HEK293T (cell line): ENCODE data around the gene SLC25A31.

ENCODE experiments used
- CTCF ChIA-PET: fragments of 350-600 bp; formaldehyde crosslinking; extraction: SDS; loops from one replicate; lab custom pipeline; 2021; ENCODE audit warnings: antibody characterized with exemption, inconsistent platforms; lab: Yijun Ruan, JAX
- POLR2A ChIA-PET: fragments of 350-600 bp; formaldehyde crosslinking; extraction: SDS; loops from one replicate; lab custom pipeline; 2020; ENCODE audit warnings: antibody characterized with exemption, inconsistent platforms; lab: Yijun Ruan, JAX
- DNase-seq: peaks from one replicate; pipeline ENCODE4 v3.0.0; 2012; ENCODE audit warnings: mixed read lengths; ENCODE audit errors: extremely low spot score
- ARNT ChIP-seq: fragments of 450-650 bp; IDR thresholded peaks from 2 replicates; pipeline ENCODE4 v1.6.1; 2017; ENCODE audit warnings: mild to moderate bottlenecking
- BHLHE40 ChIP-seq: fragments of 450-650 bp; IDR thresholded peaks from 2 replicates; pipeline ENCODE4 v1.6.1; 2016; ENCODE audit warnings: mild to moderate bottlenecking, moderate library complexity, borderline replicate concordance
- CTBP1 ChIP-seq: fragments of 450-650 bp; IDR thresholded peaks from 2 replicates; pipeline ENCODE4 v1.6.1; 2016; ENCODE audit warnings: borderline replicate concordance
- ELF4 ChIP-seq: fragments of 450-650 bp; IDR thresholded peaks from 2 replicates; pipeline ENCODE4 v1.6.1; 2017; ENCODE audit warnings: antibody characterized with exemption
- FOXA1 ChIP-seq: fragments of 450-650 bp; IDR thresholded peaks from 2 replicates; pipeline ENCODE4 v1.6.1; 2016; ENCODE audit warnings: mild to moderate bottlenecking
- FOXK2 ChIP-seq: fragments of 450-650 bp; IDR thresholded peaks from 2 replicates; pipeline ENCODE4 v1.6.1; 2016; ENCODE audit warnings: mild to moderate bottlenecking
- FOXM1 ChIP-seq: fragments of 450-650 bp; IDR thresholded peaks from 2 replicates; pipeline ENCODE4 v1.6.1; 2017; ENCODE audit warnings: mild to moderate bottlenecking, borderline replicate concordance
- HDGF ChIP-seq: fragments of 450-650 bp; IDR thresholded peaks from 2 replicates; pipeline ENCODE4 v1.6.1; 2017; ENCODE audit warnings: antibody characterized with exemption, borderline replicate concordance
- L3MBTL2 ChIP-seq: fragments of 450-650 bp; conservative IDR thresholded peaks from 2 replicates; pipeline ENCODE4 v1.6.1; 2016; ENCODE audit warnings: mild to moderate bottlenecking
- LEF1 ChIP-seq: fragments of 450-650 bp; IDR thresholded peaks from 2 replicates; pipeline ENCODE4 v1.6.1; 2017; ENCODE audit warnings: mild to moderate bottlenecking, borderline replicate concordance
- NFRKB ChIP-seq: fragments of 450-650 bp; IDR thresholded peaks from 2 replicates; pipeline ENCODE4 v1.6.1; 2016; ENCODE audit warnings: mild to moderate bottlenecking, moderate library complexity
- PKNOX1 ChIP-seq: fragments of 450-650 bp; IDR thresholded peaks from 2 replicates; pipeline ENCODE4 v1.6.1; 2016
- SP1 ChIP-seq: fragments of 450-650 bp; IDR thresholded peaks from 2 replicates; pipeline ENCODE4 v1.6.1; 2017
- SUZ12 ChIP-seq: fragments of 450-650 bp; IDR thresholded peaks from 2 replicates; pipeline ENCODE4 v1.6.1; 2016; ENCODE audit warnings: mild to moderate bottlenecking
- TARDBP ChIP-seq: fragments of 450-650 bp; IDR thresholded peaks from 2 replicates; pipeline ENCODE4 v1.6.1; 2016
- ZNF384 ChIP-seq: fragments of 450-650 bp; IDR thresholded peaks from 2 replicates; pipeline ENCODE4 v1.6.1; 2016

The SLC25A31 gene

GRCh38 chr4:127788517-127788916 lies 58.3 kb downstream of the SLC25A31 start:
- ChIA-PET POLR2A (no interaction called here), CTCF (interaction anchor here (0.9 kb wide), 1 partner anchor 10 kb away, joined by 3 read pairs; no protein-coding TSS in a partner anchor)
- peak; percentile 10 for DNase-seq
- no peak for TF ChIP-seq SP1
- no peak for TF ChIP-seq HDGF
- no peak for TF ChIP-seq L3MBTL2
- TF ChIP-seq LEF1 = no peak
- TF ChIP-seq SUZ12 = no peak
- no peak for TF ChIP-seq BHLHE40
- no peak for TF ChIP-seq FOXK2
- no peak for TF ChIP-seq FOXM1
- no peak for TF ChIP-seq CTBP1
- TF ChIP-seq FOXA1 = no peak
- no peak for TF ChIP-seq ZNF384
- TF ChIP-seq PKNOX1 = no peak
- no peak for TF ChIP-seq ELF4
- TF ChIP-seq NFRKB = no peak
- TF ChIP-seq ARNT = no peak

DNA sequence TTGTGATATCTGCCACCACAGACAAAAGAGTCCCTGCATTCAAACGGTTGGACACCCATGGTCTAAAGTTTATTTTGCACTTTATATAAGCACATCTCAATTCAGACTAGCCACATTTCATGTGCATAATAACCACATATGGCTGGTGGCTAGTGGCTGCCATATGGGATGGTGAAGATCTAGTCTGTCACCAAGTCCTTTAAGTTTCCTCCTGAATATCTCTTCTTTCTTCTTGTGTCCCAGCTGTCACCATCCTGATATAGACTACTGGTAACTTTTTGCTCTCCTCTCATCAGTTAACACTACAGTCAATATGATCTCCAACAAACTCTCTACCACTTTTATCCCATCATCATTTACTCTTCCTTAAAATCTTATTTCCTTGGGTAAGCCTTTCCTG lies 61.2 kb downstream of the SLC25A31 start:
- CTCF ChIA-PET = no interaction called here
- TF ChIP-seq PKNOX1 = no peak
- no peak for TF ChIP-seq FOXK2
- TF ChIP-seq ZNF384 = no peak
- TF ChIP-seq LEF1 = no peak
- TF ChIP-seq SP1 = no peak
- TF ChIP-seq HDGF = no peak
- no peak for TF ChIP-seq FOXA1
- TF ChIP-seq BHLHE40 = no peak
- no peak for TF ChIP-seq NFRKB
- TF ChIP-seq CTBP1 = no peak
- TF ChIP-seq TARDBP = no peak
- no peak for DNase-seq
- POLR2A ChIA-PET = no interaction called here

GRCh38 chr4:127793528-127793927 lies 63.3 kb downstream of the SLC25A31 start:
- no peak for DNase-seq
- TF ChIP-seq SUZ12 (no peak), HDGF (no peak), BHLHE40 (no peak), ARNT (no peak), NFRKB (no peak), CTBP1 (no peak), ELF4 (no peak)
- POLR2A ChIA-PET = no interaction called here
- CTCF ChIA-PET = no interaction called here

DNA sequence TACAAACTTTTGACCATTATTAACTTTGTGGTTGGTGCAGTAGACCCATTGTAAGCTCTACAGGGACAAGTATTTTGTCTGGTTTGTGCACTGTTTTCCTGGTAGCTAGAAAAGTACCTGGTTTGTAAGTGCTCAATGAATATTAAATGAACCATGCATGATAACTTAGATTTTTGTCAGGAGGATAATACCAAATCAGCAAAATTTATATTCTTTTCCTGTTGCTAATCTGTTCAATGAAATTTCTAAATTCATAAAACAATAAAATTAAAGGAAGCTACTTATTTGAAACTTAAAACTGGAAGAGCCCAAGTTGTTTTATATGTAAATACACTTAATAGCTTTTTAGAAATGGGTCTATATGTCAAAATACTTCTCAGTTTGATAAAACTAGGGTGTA lies 69.5 kb downstream of the SLC25A31 start:
- ChIA-PET POLR2A (no interaction called here), CTCF (no interaction called here)
- DNase-seq = no peak
- TF ChIP-seq PKNOX1 = no peak
- no peak for TF ChIP-seq SUZ12
- TF ChIP-seq CTBP1 = no peak
- TF ChIP-seq BHLHE40 = no peak
- TF ChIP-seq FOXK2 = no peak
- no peak for TF ChIP-seq TARDBP
- TF ChIP-seq L3MBTL2 = no peak
- TF ChIP-seq NFRKB = no peak
- no peak for TF ChIP-seq FOXM1
- TF ChIP-seq ARNT = no peak
- no peak for TF ChIP-seq ELF4
- TF ChIP-seq LEF1 = no peak
- TF ChIP-seq SP1 = no peak
- no peak for TF ChIP-seq ZNF384
- no peak for TF ChIP-seq FOXA1
- TF ChIP-seq HDGF = no peak

- POLR2A ChIA-PET = no interaction called here
- no peak for TF ChIP-seq FOXK2
- TF ChIP-seq BHLHE40 = no peak
- TF ChIP-seq SUZ12 = no peak
- TF ChIP-seq ELF4 = no peak
- no peak for TF ChIP-seq FOXM1
- TF ChIP-seq PKNOX1 = no peak
- TF ChIP-seq CTBP1 = no peak
- TF ChIP-seq ARNT = no peak
- no peak for TF ChIP-seq ZNF384
- no peak for TF ChIP-seq LEF1
- no peak for TF ChIP-seq HDGF
- TF ChIP-seq SP1 = no peak
- CTCF ChIA-PET = interaction anchor here (0.6 kb wide), 1 partner anchor 321 kb away, joined by 13 read pairs; no protein-coding TSS in a partner anchor
- DNase-seq = no peak
These were observed 79.1 kb downstream of the SLC25A31 start for GRCh38 chr4:127809173-127809800.
